ENCODE results near the gene SLC35A5.
"Not testable (repeated sequence)": the region's sequence is repeated elsewhere in the genome, so short reads cannot be mapped to it uniquely, and the experiment has no call there.

SLC35A5 gene

DNA sequence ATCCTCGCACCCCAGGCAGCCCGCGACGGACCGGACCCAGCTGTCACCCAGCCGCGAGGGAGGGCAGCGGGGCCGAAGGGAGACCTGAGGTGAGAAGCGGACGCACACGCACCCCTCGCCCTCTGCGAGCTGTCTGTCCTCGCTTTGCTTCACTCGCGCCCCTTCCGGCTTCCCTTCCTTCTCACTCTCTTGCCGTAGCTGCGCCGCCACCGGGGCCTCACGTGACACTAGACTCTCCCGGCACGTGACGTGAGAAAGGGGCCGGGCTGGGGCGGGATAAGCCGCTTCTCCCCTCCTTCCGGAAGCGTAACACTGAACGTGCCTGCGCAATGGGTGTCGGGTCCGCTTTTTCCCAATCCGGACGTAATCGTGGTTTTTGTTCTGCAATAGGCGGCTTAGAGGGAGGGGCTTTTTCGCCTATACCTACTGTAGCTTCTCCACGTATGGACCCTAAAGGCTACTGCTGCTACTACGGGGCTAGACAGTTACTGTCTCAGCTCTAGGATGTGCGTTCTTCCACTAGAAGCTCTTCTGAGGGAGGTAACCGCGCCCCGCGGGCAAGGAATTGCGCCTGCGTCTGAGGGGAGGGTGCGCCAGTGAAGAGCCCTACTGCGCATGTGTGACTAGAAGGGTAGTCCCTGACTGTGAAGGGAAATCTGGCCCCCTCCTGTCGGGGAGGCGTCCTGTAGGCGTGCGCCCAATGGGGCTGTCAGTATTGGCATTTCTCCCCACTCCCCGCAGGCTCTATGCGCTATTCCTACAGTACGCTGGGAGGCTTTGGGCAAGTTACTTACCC lies at the start of gene SLC35A5, which contains the start of gene ATG3:
TSS of gene SLC35A5 (plus strand) at position 312 of the 796 bp plus-strand sequence. CDS start 1,359 bp downstream, outside the sequence.
TSS of gene ATG3 (minus strand) at position 229 of the 796 bp plus-strand sequence. CDS start 434 bp downstream, outside the sequence.
- DNase-seq (ENCODE audit: low read depth, low spot score) = peak; percentile 99

GRCh38 chr3:112512320-112512719 lies 49.5 kb upstream of the SLC35A5 start:
- DNase-seq (ENCODE audit: low read depth, low spot score) = no peak

GRCh38 chr3:112514527-112515128 lies 47.2 kb upstream of the SLC35A5 start:
- no peak for DNase-seq (ENCODE audit: low read depth, low spot score)

- not testable (repeated sequence) for DNase-seq (ENCODE audit: low read depth, low spot score)
Measured at GRCh38 chr3:112518970-112519369, 42.9 kb upstream of the SLC35A5 start.

DNA sequence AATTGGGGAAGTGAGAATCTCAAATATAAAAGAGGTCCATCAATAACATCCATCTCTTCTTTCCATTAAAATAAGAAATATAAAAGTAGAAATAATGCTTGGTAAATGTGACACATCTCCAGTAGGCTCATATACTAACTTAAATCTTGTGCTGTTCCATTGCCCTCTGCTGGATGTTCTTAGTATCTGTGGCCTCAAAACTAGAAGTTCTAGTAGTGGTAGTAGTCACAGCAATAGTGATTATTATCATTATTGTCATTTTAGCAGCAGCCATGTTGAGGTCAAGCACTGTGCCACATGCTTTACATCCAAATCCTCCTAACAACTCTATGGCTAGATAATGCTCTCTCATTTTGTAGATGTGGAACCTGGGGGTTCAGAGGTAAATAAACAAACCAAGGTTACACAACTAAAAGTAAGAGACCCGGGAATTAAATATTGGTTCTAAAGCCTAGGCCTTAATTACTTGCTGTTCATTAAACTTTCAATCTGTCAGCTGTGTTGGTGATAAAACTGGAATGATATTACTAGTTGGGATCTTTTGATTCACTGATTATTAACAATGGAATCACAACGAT lies 42.3 kb upstream of the SLC35A5 start:
- no peak for DNase-seq (ENCODE audit: low read depth, low spot score)

- DNase-seq (ENCODE audit: low read depth, low spot score) = not testable (repeated sequence)
Measured at GRCh38 chr3:112524127-112524526, 37.7 kb upstream of the SLC35A5 start.

GRCh38 chr3:112530573-112530972 lies 31.3 kb upstream of the SLC35A5 start:
- no peak for DNase-seq (ENCODE audit: low read depth, low spot score)

- no peak for DNase-seq (ENCODE audit: low read depth, low spot score)
Measured at GRCh38 chr3:112531358-112531781, 30.5 kb upstream of the SLC35A5 start.

- no peak for DNase-seq (ENCODE audit: low read depth, low spot score)
Measured at GRCh38 chr3:112539825-112540650, 21.8 kb upstream of the SLC35A5 start.

- no peak for DNase-seq (ENCODE audit: low read depth, low spot score)
Measured at GRCh38 chr3:112546216-112546759, 15.6 kb upstream of the SLC35A5 start.

GRCh38 chr3:112550859-112551258 lies 11.0 kb upstream of the SLC35A5 start:
- DNase-seq (ENCODE audit: low read depth, low spot score) = no peak

- no peak for DNase-seq (ENCODE audit: low read depth, low spot score)
Measured at GRCh38 chr3:112555535-112556170, 6.2 kb upstream of the SLC35A5 start.

DNA sequence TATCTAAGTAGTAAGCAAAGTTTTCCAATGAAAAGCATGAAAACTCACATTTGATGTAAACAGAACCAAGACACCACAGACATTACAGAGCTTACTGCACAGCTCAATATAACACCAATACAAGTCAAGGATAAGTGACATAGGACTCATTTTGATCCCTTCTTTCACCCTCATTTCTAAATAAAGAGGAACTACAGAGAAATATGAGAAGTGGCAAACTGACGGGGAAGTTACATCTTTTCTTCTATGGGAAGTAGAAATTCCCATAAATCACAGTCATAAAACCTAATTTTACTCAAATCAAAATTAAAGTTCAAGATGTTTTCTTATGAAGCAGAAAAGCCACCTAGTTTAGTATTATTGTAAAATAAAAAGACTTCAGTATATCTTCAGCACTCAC lies 3.9 kb upstream of the SLC35A5 start:
- DNase-seq (ENCODE audit: low read depth, low spot score) = no peak

DNA sequence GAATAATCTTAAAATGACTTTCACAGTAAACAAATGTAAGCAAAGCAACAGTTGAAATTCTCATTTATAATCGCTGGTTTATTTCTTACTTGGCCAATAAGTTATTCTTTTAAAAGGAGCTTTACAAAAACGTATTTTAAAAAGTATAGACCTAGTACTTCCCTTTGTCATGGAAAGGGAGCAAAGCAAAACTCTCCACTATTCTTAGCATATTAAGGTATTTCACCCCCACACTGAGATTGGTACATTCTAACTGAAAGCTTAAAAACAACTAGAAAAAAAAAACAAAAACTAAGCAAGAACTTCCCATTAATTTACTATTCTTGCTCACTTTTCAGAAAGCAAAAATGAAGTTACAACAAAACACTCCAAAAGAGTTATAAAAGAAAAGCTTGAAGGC lies 1.5 kb upstream of the SLC35A5 start:
- DNase-seq (ENCODE audit: low read depth, low spot score) = no peak

- DNase-seq (ENCODE audit: low read depth, low spot score) = peak; percentile 43
Measured at GRCh38 chr3:112560721-112561483, 943 bp upstream of the SLC35A5 start.

DNA sequence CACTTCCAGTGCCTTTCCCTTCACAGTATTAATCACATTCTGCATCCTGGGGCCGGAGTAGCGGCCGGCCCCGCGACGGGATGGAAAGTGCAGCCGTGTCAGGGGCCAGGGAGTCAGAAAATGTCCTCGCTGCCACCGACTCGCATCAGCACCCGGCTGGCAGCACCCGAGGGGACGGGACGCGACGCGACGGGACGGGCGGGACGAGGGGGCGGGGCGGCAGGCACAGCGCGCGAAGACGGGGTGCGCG lies 436 bp upstream of the SLC35A5 start:
- DNase-seq (ENCODE audit: low read depth, low spot score) = no peak

DNA sequence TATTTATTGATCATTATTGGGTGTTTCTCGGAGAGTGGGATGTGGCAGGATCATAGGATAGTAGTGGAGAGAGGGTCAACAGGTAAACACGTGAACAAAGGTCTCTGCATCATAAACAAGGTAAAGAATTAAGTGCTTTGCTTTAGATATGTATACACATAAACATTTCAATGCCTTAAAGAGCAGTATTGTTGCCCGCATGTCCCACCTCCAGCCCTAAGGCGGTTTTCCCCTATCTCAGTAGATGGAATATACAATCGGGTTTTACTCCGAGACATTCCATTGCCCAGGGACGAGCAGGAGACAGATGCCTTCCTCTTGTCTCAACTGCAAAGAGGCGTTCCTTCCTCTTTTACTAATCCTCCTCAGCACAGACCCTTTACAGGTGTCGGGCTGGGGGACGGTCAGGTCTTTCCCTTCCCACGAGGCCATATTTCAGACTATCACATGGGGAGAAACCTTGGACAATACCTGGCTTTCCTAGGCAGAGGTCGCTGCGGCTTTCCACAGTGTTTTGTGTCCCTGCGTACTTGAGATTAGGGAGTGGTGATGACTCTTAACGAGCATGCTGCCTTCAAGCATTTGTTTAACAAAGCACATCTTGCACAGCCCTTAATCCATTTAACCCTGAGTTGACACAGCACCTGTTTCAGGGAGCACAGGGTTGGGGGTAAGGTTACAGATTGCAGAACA lies 2.5 kb downstream of the SLC35A5 start:
- not testable (repeated sequence) for DNase-seq (ENCODE audit: low read depth, low spot score)

DNA sequence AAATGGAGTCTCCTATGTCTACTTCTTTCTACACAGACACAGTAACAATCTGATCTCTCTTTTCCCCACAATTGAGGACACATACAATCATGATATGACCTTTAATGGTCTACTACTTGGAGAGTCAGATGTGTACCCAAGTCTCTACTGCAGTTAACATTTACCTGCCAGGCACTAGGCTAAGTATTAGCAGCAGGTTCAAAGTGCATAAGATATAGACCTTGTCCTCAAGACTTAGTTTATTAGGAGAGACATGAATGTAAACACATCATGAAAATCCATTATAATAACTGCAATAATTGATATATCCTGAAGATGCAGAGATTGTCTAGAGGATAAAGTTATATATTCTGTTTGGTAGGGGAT lies 3.1 kb downstream of the SLC35A5 start:
- DNase-seq (ENCODE audit: low read depth, low spot score) = no peak

GRCh38 chr3:112568642-112569041 lies 6.8 kb downstream of the SLC35A5 start:
- no peak for DNase-seq (ENCODE audit: low read depth, low spot score)

DNA sequence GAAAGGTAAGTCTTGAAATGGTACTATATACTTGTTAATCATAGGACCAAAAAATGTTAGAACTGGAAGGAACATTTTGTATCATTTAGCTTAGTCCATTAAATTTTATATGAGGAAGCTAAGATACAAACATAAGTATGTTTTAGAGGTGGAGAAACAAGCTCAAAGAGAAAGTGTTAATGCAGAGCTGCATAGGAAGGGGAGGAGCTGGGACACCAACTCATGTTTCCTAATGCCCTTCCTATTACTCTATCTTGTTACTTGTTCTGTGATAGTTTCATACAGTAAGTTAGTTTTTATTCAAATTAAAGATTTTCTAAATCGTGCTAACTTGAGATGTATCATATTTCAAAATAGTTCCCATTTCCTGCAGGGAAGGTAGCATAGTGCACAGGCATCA lies 7.4 kb downstream of the SLC35A5 start:
- no peak for DNase-seq (ENCODE audit: low read depth, low spot score)
